ENCODE measurements around the gene UCKL1.
"Not testable (repeated sequence)": the region's sequence is repeated elsewhere in the genome, so short reads cannot be mapped to it uniquely, and the experiment has no call there.

The UCKL1 gene

DNA sequence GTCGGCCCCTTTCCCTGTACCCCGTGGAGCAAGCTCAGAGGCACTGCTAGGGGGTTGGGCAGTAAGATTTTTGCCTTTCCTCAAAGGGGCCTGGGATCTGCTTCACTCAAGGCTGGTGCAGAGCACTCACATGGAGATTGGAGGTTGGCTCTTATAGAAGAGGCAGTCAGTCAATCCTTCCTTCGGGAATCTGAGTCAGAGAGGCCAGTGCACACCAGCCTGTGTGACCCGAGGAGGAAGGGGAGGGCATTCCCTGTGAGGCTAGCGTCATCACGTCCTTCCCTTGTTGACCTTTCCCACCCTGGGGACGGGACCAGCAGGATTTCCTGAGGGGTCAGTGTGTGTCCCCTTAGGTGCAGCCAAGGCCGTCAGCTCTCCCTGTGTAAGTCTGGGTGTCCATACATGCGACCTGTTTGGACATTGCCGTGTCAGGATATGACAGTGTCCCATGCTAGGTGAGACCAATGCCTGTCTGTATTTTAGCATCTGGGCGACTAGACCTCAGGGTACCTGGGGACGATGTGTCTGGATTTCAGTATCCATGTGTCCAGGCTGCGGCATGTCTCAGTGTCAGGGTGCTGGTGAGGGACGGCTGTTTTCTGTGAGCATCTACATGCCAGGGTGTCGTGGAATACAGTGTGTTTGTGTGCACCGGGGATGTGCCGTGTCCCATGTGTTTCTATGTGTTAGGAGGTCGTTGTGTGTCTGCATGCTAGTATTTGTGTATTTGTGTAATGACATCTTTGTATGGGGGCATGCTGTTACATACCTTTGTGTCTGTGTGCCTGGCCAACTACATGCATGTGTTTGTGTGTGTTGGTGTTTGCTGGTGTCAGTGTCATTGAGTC is 16.3 kb upstream of the UCKL1 start:
- peak; percentile 21 for DNase-seq

DNA sequence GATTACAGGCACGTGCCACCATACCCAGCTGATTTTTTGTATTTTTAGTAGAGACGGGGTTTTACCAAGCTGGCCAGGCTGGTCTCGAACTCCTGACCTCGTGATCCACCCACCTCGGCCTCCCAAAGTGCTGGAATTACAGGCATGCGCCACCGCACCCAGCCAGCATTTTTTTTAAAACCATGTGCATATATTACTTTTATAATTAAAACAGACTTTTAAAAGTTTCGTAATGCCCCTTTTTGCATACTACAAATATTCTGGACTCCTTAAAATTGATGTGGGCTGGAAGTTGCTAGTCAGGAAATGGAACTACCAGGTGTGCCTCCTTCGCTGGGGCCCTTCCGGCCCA is 15.7 kb upstream of the UCKL1 start:
- not testable (repeated sequence) for DNase-seq

DNA sequence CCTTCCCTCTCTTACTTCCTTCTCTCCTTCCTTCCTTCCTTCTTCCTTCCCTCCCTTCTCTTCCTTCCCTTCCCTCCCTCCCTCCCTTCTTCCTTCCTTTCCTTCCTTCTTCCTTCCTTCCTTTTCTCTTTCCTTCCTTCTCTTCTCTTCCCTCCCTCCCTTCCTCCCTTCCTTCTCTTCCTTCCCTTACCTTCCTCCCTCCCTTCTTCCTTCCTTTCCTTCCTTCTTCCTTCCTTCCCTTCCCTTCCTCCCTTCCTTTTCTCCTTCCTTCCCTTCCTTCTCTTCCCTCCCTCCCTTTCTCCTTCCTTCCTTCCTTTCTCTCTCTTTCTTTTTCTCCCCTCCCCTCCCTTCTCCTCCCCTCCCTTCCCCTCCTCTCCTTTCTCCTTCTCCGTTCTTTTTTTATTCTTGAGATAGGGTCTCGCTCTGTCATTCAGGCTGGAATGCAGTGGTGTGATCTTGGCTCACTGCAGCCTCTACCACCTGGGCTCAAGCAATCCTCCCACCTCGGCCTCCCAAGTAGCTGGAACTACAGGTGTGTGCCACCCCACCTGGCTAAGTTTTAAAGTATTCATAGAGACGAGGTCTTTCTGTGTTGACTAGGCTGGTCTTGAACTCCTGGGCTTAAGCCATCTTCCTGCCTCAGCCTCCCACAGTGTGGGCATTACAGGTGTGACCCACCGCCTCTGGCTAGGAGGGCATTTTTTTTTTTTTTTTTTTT is 14.7 kb upstream of the UCKL1 start:
- no peak for DNase-seq

DNA sequence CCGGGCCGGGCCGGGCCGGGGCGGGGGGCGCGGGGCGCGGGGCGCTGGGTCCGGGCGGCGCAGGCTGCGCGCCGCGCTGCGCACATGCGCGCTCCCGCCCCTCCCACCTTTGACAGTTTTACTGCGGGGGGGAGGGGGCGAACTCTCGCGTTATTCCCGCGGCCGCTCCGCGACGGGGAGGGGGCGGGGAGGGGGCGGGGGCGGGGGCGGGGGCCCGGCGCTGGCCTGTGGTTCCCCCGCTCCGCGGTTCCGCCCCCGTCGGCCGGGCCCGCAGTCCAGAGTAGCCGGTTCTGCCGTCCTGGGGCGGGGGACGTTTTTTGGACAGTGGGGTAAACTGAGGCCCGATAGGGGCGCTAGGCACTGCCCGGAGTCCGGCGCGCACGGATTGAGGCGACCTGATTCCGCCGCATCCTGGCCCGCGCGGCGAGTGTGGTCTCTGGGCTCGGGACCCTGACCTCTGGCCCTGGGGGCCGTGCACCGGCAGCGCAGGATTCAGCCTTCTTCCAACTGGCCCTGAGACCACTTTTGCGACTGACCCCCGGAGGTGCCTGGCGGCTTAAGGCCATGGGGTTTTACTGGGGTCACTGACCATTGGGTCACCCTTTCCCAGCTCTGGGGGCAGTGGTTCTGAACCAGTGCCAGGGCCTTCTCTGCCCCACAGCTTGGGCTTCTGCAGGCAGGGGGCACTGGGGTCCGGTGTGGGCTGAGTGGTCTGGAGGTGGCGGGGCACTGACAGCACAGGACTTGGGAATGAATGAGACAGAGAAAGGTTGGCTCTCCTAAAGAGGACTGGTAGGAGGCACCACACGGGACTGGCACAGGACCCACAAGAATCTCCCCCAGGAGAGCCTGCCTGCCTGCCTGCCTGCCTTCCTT is 13.9 kb upstream of the UCKL1 start, which contains the start of gene ZNF512B:
TSS of gene ZNF512B (minus strand) at position 93 of the 876 bp plus-strand sequence. CDS start 1,980 bp downstream, outside the sequence.
- DNase-seq = peak; percentile 81

DNA sequence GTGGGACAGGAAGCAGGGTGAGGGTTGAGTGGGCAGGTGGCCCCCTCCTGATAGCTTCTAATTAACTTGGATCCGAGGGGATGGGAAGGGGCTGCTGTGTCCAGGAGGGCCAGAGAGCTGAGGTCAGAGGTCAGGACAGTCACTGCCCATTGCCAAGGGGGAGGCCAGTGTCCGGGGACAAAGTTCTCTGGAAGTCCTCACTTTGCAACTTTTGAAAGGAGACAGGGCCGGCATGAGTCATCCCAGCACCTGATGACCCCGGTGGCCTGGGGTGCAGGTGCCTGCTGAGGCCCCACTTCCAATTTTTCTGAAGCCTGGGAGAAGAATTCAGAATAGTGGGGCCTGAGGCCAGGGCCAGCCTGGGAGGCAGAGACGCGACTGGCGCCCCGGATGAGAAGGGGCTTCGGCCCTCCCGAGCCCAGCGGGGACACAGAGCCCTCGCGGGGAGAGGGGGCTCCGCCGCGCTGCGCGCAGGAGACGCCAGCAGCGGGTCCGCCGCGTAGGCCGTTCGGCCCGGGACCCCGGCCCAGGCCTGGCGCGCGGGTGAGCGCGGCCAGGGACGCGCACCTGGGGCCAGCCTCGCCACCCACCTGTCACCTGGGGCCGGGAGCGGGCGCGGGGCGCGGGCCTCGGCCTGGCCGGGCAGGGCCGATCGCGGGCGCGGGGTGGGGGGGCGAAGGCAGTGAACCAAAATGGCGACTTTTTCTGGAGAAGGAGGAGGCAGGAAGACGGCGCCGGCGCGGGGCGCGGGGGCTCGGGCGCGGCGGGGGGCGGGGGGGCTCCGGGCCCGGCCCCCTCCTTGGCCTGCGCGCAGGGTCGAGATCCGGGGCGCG is 12.9 kb upstream of the UCKL1 start:
- peak; percentile 68 for DNase-seq

- peak; percentile 28 for DNase-seq
Measured at GRCh38 chr20:63968136-63968927, 12.1 kb upstream of the UCKL1 start.

GRCh38 chr20:63967330-63968135 is 11.3 kb upstream of the UCKL1 start:
- DNase-seq = no peak

- DNase-seq = peak; percentile 17
Measured at GRCh38 chr20:63966944-63967322, 10.7 kb upstream of the UCKL1 start.

DNA sequence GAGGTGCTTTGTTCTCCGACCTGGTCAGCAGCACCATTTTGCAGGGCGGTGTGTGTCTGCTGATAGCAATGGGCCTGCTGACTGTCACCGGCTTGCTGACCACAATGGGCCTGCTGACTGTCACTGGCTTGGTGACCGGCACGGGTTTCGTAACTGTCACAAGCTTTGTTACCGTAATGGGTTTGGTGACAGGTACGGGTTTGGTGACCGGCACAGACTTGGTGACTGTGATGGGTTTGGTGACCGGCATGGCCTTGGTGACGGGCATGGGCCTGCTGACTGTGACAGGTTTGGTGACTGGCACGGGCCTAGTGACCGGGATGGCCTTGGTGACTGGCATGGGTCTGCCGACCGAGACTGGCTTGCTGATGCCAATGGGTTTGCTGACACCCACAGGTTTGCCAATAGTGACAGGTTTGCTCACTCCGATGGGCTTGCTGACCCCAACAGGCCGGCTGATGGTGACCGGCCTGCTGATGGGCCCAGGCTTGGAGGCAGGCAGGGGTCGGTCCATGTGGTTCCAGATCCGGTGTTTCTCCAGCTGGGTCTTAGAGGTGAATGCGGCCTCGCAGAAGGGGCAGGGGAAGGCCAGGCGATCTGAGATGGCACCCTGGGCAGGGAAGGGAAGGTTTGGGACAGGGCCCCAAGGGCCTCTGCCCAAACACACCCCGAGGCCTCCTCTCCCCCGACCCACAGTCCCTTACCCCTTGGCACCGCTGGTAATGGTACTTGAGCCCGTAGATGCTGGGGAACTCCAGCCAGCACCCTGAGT is 10.1 kb upstream of the UCKL1 start:
- peak; percentile 19 for DNase-seq

GRCh38 chr20:63964412-63964811 is 8.2 kb upstream of the UCKL1 start:
- DNase-seq = peak; percentile 17

GRCh38 chr20:63963784-63964301 is 7.6 kb upstream of the UCKL1 start:
- DNase-seq = peak; percentile 21

GRCh38 chr20:63963348-63963741 is 7.1 kb upstream of the UCKL1 start:
- DNase-seq = no peak

DNA sequence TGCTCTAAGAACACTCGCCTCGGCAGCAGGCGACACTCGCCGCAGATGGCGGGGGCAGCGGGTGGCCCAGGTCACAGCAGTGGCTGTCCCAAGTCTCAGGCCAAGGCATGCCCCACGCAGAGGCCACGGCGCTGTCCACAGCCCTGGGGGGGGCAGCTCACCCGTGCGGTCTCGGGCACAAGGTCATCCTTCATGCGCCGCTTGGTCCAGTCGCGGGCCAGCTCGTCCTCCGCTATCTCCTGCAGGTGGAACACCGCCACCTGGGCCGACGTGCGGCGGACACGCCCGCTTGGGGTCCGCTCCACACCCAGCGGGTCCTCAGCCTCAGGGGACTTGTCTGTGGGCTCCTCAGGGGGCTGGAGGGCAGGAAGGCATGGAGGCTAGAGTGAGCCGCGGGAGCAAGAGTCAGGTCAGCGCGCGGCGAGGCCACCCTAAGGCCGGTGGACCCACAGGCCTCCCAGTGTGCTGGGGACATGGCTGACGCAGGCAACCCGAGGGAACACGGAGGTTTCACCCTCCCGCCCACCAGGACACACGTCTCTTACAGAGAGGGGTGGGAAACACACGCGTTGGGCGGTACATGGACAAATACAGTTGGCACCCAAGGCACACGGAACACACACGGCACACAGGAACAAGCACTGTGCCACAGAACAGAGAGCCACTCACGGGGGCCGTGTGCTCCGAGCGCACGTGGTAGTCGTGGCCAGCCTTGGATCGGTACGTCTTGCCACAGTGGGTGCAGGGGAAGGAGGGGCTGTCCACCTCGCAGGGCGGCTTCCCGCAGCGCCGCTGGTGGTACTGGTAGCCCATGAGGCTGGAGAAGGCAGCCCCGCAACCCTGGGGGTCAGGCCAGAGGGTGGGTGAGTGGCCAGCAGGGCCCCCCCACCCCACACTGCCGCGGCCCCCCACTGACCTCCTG is 6.5 kb upstream of the UCKL1 start:
- no peak for DNase-seq

DNA sequence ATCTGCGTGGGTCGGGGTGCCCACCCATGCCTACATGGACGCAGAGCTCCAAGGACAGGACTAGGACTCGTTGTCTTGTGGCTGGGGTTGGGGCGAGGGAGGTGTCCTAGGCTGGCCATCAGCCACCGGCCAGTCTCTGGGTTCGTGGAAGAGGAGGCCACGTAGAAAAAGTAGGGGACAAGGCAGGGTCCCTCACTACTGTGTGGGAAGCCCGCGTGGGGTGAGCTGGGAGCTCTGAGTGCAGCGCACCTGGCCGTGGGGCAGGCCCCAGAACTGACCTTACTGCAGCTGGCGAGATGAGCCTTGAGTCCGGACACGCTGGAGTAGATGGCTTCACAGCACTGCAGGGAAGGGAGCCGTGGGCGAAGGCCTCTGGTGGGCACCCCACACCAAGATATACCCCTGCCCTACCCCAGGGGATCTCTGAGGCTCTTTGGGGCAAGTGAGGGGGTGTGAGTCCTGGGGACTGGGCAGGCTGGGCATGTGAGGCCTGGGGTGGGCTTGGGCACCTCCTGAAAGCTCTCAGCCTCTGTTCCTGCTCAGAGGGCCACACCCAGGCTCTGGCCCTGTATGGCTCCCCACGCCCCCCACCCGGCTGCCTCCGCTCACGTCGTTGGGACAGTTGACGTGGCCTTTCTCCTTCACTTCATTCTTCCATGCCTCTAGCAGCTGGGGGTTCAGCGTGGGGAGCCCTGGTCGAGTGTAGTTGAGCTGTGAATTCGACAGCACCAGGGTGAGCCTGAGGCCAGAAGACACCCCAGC is 5.6 kb upstream of the UCKL1 start:
- DNase-seq = no peak

DNA sequence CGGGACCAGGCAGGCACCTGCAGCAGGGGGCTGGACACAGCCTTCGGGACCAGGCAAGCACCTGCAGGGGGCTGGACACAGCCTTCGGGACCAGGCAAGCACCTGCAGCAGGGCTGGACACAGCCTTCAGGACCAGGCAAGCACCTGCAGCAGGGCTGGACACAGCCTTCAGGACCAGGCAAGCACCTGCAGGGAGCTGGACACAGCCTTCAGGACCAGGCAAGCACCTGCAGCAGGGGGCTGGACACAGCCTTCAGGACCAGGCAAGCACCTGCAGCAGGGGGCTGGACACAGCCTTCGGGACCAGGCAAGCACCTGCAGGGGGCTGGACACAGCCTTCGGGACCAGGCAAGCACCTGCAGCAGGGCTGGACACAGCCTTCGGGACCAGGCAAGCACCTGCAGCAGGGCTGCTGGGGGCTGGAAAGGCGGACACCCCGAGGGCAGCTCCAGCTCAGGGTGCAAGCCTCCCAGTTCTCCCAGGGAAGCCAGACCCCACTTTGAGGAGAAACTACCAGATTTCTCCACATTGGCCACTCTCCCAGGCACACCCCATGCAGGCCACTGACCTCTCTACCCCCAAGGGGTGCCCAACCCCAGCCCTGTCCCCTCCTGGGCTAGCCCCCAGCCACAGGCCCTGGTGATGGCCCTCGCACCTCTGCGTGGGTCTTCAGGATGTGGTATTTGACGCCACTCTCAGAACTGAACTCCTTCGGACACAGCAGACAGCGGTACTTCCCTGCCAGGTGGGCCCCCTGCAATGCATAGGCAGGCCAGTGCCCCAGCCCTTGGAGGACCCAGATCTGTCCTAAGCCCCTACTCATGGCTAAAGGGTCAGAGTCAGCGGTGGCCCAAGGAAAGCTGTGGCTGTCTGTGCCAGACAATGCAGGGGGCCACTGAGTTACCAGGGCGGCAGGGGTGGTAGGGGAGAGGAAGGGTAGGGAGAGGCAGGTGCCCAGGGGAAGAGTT is 4.7 kb upstream of the UCKL1 start:
- not testable (repeated sequence) for DNase-seq

DNA sequence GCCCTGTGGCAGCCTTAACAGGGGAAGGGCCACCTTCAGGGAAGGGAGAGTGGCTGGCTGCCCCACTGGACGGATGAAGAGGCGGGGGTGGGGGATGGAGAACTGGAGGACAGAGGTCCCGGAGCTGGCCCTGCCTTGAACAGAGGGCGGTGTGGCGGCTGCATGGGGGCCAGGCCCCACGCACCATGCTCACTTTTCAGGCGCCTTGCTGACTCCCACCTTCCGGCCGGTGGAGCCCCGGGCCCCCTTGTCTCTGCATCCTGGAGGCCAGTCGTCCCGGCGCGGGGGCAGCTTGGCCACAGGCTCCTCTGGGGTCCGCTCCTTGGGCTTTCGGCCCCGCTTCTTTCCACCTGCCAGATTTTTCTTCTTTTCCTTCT is 3.5 kb upstream of the UCKL1 start:
- DNase-seq = no peak

Measured in right hindlimb (tissue), 1 donor.